Duodenal mucosa (tissue), 2 donors: Measurements from ENCODE around the gene CLRN1.
"Not testable (repeated sequence)": the region's sequence is repeated elsewhere in the genome, so short reads cannot be mapped to it uniquely, and the experiment has no call there.

Experiments
- H3K27ac ChIP-seq: one replicate; pipeline ENCODE4 v1.7.0; 2013; ENCODE audit warnings: low read depth, low read length
- H3K27me3 ChIP-seq, 2 donors: one replicate each; pipeline ENCODE4 v1.7.0; 2013; ENCODE audit warnings: low read length in 2 of 2, control low read depth in 1 of 2; ENCODE audit not compliant: insufficient read depth in 2 of 2, control insufficient read depth in 1 of 2
- H3K36me3 ChIP-seq, 2 donors: one replicate each; pipeline ENCODE4 v1.7.0; 2013; ENCODE audit warnings: low read length in 2 of 2, control low read depth in 1 of 2; ENCODE audit not compliant: insufficient read depth in 2 of 2, control insufficient read depth in 1 of 2
- H3K4me1 ChIP-seq, 2 donors: one replicate each; pipeline ENCODE4 v1.7.0; 2013; ENCODE audit warnings: low read length in 2 of 2, control low read depth in 1 of 2; ENCODE audit not compliant: insufficient read depth in 2 of 2, control insufficient read depth in 1 of 2
- H3K4me3 ChIP-seq, 2 donors: one replicate each; pipeline ENCODE4 v1.7.0; 2013; ENCODE audit warnings: low read length in 2 of 2, low read depth in 1 of 2
- H3K9ac ChIP-seq, 2 donors: one replicate each; pipeline ENCODE4 v1.7.0; 2013; ENCODE audit warnings: low read length in 2 of 2, low read depth in 1 of 2
- H3K9me3 ChIP-seq, 2 donors: one replicate each; pipeline ENCODE4 v1.7.0; 2013; ENCODE audit warnings: low read length in 2 of 2, control low read depth in 1 of 2; ENCODE audit not compliant: control insufficient read depth in 1 of 2

Gene CLRN1

GRCh38 chr3:151003768-151004134 is 31.2 kb upstream of the CLRN1 start:
- Histone ChIP-seq H3K9me3 (no peaks in the 10 kb centered on the region), H3K27ac (no peak overlapping the region), H3K4me1 (no peaks in the 10 kb centered on the region), H3K4me3 (no peak overlapping the region), H3K36me3 (no peaks in the 10 kb centered on the region), H3K9ac (no peak overlapping the region), H3K27me3 (no peaks in the 10 kb centered on the region)

- Histone ChIP-seq H3K9me3 (no peaks in the 10 kb centered on the region), H3K27me3 (no peaks in the 10 kb centered on the region), H3K27ac (no peak overlapping the region), H3K9ac (no peak overlapping the region), H3K4me1 (no peaks in the 10 kb centered on the region), H3K4me3 (no peak overlapping the region), H3K36me3 (no peaks in the 10 kb centered on the region)
Observed at GRCh38 chr3:151003029-151003767, 30.7 kb upstream of the CLRN1 start.

- Histone ChIP-seq H3K4me1 (no peaks in the 10 kb centered on the region), H3K27me3 (no peaks in the 10 kb centered on the region), H3K9me3 (no peaks in the 10 kb centered on the region), H3K9ac (no peak overlapping the region), H3K4me3 (no peak overlapping the region), H3K27ac (no peak overlapping the region), H3K36me3 (no peaks in the 10 kb centered on the region)
Observed at GRCh38 chr3:151002003-151002981, 29.8 kb upstream of the CLRN1 start.

GRCh38 chr3:150998996-150999395 is 26.5 kb upstream of the CLRN1 start:
- Histone ChIP-seq H3K9me3 (no peaks in the 10 kb centered on the region), H3K9ac (no peak overlapping the region), H3K36me3 (no peaks in the 10 kb centered on the region), H3K27me3 (no peaks in the 10 kb centered on the region), H3K4me1 (no peaks in the 10 kb centered on the region), H3K4me3 (no peak overlapping the region), H3K27ac (no peak overlapping the region)

GRCh38 chr3:150996731-150997130 is 24.2 kb upstream of the CLRN1 start:
- Histone ChIP-seq H3K36me3 (no peaks in the 10 kb centered on the region), H3K9ac (no peak overlapping the region), H3K4me1 (no peaks in the 10 kb centered on the region), H3K27me3 (no peaks in the 10 kb centered on the region), H3K4me3 (no peak overlapping the region), H3K9me3 (no peaks in the 10 kb centered on the region), H3K27ac (no peak overlapping the region)

- Histone ChIP-seq H3K9ac (no peak overlapping the region), H3K27me3 (no peaks in the 10 kb centered on the region), H3K9me3 (no peaks in the 10 kb centered on the region), H3K27ac (no peak overlapping the region), H3K4me3 (no peak overlapping the region), H3K36me3 (no peaks in the 10 kb centered on the region), H3K4me1 (no peaks in the 10 kb centered on the region)
Observed at GRCh38 chr3:150995510-150995909, 23.0 kb upstream of the CLRN1 start.

- H3K4me1 ChIP-seq, result no peaks in the 10 kb centered on the region
- H3K27ac ChIP-seq, result no peak overlapping the region
- no peak overlapping the region for H3K4me3 ChIP-seq
- no peaks in the 10 kb centered on the region for H3K36me3 ChIP-seq
- H3K9me3 ChIP-seq, result no peaks in the 10 kb centered on the region
- no peaks in the 10 kb centered on the region for H3K27me3 ChIP-seq
- H3K9ac ChIP-seq, result no peak overlapping the region
Observed at GRCh38 chr3:150989208-150989607, 16.7 kb upstream of the CLRN1 start.

- H3K27me3 ChIP-seq, H3K27ac ChIP-seq, H3K9me3 ChIP-seq, H3K4me1 ChIP-seq, H3K4me3 ChIP-seq, H3K9ac ChIP-seq, H3K36me3 ChIP-seq: not testable (repeated sequence)
Observed at GRCh38 chr3:150988395-150988794, 15.9 kb upstream of the CLRN1 start.

GRCh38 chr3:150985711-150986110 is 13.2 kb upstream of the CLRN1 start:
- Histone ChIP-seq H3K9me3 (no peaks in the 10 kb centered on the region), H3K9ac (no peak overlapping the region), H3K4me3 (no peak overlapping the region), H3K27me3 (no peaks in the 10 kb centered on the region), H3K4me1 (no peaks in the 10 kb centered on the region), H3K36me3 (no peaks in the 10 kb centered on the region), H3K27ac (no peak overlapping the region)

GRCh38 chr3:150984066-150984465 is 11.5 kb upstream of the CLRN1 start:
- H3K9me3 ChIP-seq, result no peaks in the 10 kb centered on the region
- H3K27ac ChIP-seq, result no peak overlapping the region
- H3K36me3 ChIP-seq, result no peaks in the 10 kb centered on the region
- no peak overlapping the region for H3K4me3 ChIP-seq
- no peak overlapping the region for H3K9ac ChIP-seq
- H3K27me3 ChIP-seq, result no peaks in the 10 kb centered on the region
- H3K4me1 ChIP-seq, result no peaks in the 10 kb centered on the region
